ENCODE data around the gene ADCY5. TPM values are rescaled to one million over a fixed set of nuclear protein-coding genes. Genes with fewer than 3 reads are reported as not detected.
"Not testable (repeated sequence)": the region's sequence is repeated elsewhere in the genome, so short reads cannot be mapped to it uniquely, and the experiment has no call there.

The ADCY5 gene
- total and polyA plus RNA-seq, 8 donors, result 3.4 to 17.6 (median 14.2) TPM

GRCh38 chr3:123256256-123256655 is 192.6 kb downstream of the ADCY5 start:
- no peak for TF ChIP-seq CTCF (IDR thresholded peaks at IDR 0.05)
- Histone ChIP-seq H3K4me3 (no peak overlapping the region), H3K27ac (no peak overlapping the region), H3K4me1 (no peaks in the 10 kb centered on the region), H3K27me3 (no peaks in the 10 kb centered on the region), H3K9me3 (no peaks in the 10 kb centered on the region), H3K36me3 (no peaks in the 10 kb centered on the region)
- no peak for DNase-seq
- intact Hi-C loops (cut with DNase I), result loop anchor here in 1 of 2 donors (10.0 kb wide), 1 partner anchor 311 kb away; no protein-coding TSS in a partner anchor
- no peak for ATAC-seq

- DNase-seq, result peak in 2 of 4 donors; percentile 19 to 36
- Histone ChIP-seq H3K27ac (no peak overlapping the region), H3K27me3 (no peaks in the 10 kb centered on the region), H3K9me3 (no peaks in the 10 kb centered on the region), H3K4me3 (no peak overlapping the region), H3K4me1 (peaks cover 0 to 3% of the 10 kb centered on the region in 2 donors), H3K36me3 (peaks cover 0 to 29% of the 10 kb centered on the region in 2 donors)
- intact Hi-C loops (cut with DNase I), result no loop called here
- no peak for TF ChIP-seq CTCF (IDR thresholded peaks at IDR 0.05)
- no peak for ATAC-seq
Measured at GRCh38 chr3:123246866-123247265, 202.0 kb downstream of the ADCY5 start.

GRCh38 chr3:123244128-123244527 is 204.8 kb downstream of the ADCY5 start:
- no peaks in the 10 kb centered on the region for H3K9me3 ChIP-seq
- no peaks in the 10 kb centered on the region for H3K27me3 ChIP-seq
- no peak for TF ChIP-seq CTCF (IDR thresholded peaks at IDR 0.05)
- no peak overlapping the region for H3K27ac ChIP-seq
- H3K4me3 ChIP-seq, result no peak overlapping the region
- H3K36me3 ChIP-seq, result peaks cover 0 to 36% of the 10 kb centered on the region in 2 donors
- H3K4me1 ChIP-seq, result peaks cover 0 to 3% of the 10 kb centered on the region in 2 donors
- DNase-seq (no peak), ATAC-seq (no peak)
- intact Hi-C loops (cut with DNase I), result no loop called here

GRCh38 chr3:123239756-123240155 is 209.1 kb downstream of the ADCY5 start:
- ATAC-seq, result no peak
- no peak for DNase-seq
- Histone ChIP-seq H3K36me3 (peaks cover 0 to 10% of the 10 kb centered on the region in 2 donors), H3K27me3 (no peaks in the 10 kb centered on the region), H3K9me3 (no peaks in the 10 kb centered on the region), H3K4me3 (no peak overlapping the region), H3K27ac (no peak overlapping the region), H3K4me1 (no peaks in the 10 kb centered on the region)
- no peak for TF ChIP-seq CTCF (IDR thresholded peaks at IDR 0.05)
- intact Hi-C loops (cut with DNase I), result no loop called here

GRCh38 chr3:123239186-123239585 is 209.7 kb downstream of the ADCY5 start:
- DNase-seq; intact Hi-C loops (cut with DNase I); H3K4me3 ChIP-seq; H3K4me1 ChIP-seq; H3K27me3 ChIP-seq; H3K9me3 ChIP-seq; ATAC-seq; H3K27ac ChIP-seq: not testable (repeated sequence)
- H3K36me3 ChIP-seq, result peaks cover 0 to 10% of the 10 kb centered on the region in 2 donors

GRCh38 chr3:123236902-123237301 is 212.0 kb downstream of the ADCY5 start:
- H3K36me3 ChIP-seq, result peaks cover 0 to 10% of the 10 kb centered on the region in 2 donors
- no peak for TF ChIP-seq CTCF (IDR thresholded peaks at IDR 0.05)
- H3K27me3 ChIP-seq, result no peaks in the 10 kb centered on the region
- DNase-seq (no peak), ATAC-seq (no peak)
- H3K9me3 ChIP-seq, result no peaks in the 10 kb centered on the region
- intact Hi-C loops (cut with DNase I), result no loop called here
- H3K4me1 ChIP-seq, result no peaks in the 10 kb centered on the region
- no peak overlapping the region for H3K27ac ChIP-seq
- H3K4me3 ChIP-seq, result no peak overlapping the region
